SU-DHL-6 (cell line): ENCODE measurements around the gene SCFD2.
"Not testable (repeated sequence)": the region's sequence is repeated elsewhere in the genome, so short reads cannot be mapped to it uniquely, and the experiment has no call there.

Experiments used
- H2AFZ ChIP-seq: fragments of 200-600 bp; sonication (generic); 2 replicates; pipeline ENCODE4 v1.6.1; 2014; ENCODE audit warnings: low read depth, mild to moderate bottlenecking, moderate library complexity, mixed read lengths, antibody characterized with exemption, low read length; ENCODE audit not compliant: severe bottlenecking
- H3F3A ChIP-seq: fragments of 200-600 bp; shearing (Covaris generic); 2 replicates; pipeline ENCODE4 v1.6.0; 2016; ENCODE audit warnings: antibody characterized with exemption, mild to moderate bottlenecking; ENCODE audit not compliant: insufficient read depth
- H3K27ac ChIP-seq: fragments of 200-600 bp; sonication (generic); 2 replicates; pipeline ENCODE4 v1.5.1; 2016; ENCODE audit warnings: low read depth, mild to moderate bottlenecking, low read length, moderate library complexity, mixed read lengths
- H3K27me3 ChIP-seq: fragments of 200-600 bp; sonication (generic), shearing (Covaris generic); 2 replicates; pipeline ENCODE4 v1.6.0; 2014; ENCODE audit warnings: mild to moderate bottlenecking, low read length
- H3K36me3 ChIP-seq: fragments of 200-600 bp; sonication (generic); 2 replicates; pipeline ENCODE4 v1.6.1; 2014; ENCODE audit warnings: mild to moderate bottlenecking, low read length, mixed read lengths
- H3K4me2 ChIP-seq: fragments of 300-600, 200-600 bp; shearing (Covaris generic), sonication (generic); 2 replicates; pipeline ENCODE4 v1.6.0; 2014; ENCODE audit warnings: low read length, low read depth, mild to moderate bottlenecking; ENCODE audit not compliant: poor library complexity, severe bottlenecking
- H3K4me3 ChIP-seq: fragments of 200-600 bp; sonication (generic); 2 replicates; pipeline ENCODE4 v1.5.1; 2014; ENCODE audit warnings: antibody characterized with exemption, low read length, mild to moderate bottlenecking, mixed read lengths; ENCODE audit not compliant: insufficient read depth, poor library complexity, severe bottlenecking
- H3K79me2 ChIP-seq: fragments of 200-600 bp; sonication (generic); 2 replicates; pipeline ENCODE4 v1.6.1; 2014; ENCODE audit warnings: mild to moderate bottlenecking, low read length, moderate library complexity; ENCODE audit not compliant: insufficient read depth
- H3K9ac ChIP-seq: fragments of 200-600 bp; sonication (generic); 2 replicates; pipeline ENCODE4 v1.7.0; 2014; ENCODE audit warnings: mild to moderate bottlenecking, low read length
- H3K9me2 ChIP-seq: fragments of 200-600 bp; sonication (generic); replicated peaks from 2 replicates; pipeline ENCODE4 v1.6.1; 2014; ENCODE audit warnings: low read length; ENCODE audit not compliant: insufficient read depth
- H3K9me3 ChIP-seq: fragments of 200-600 bp; sonication (generic); 2 replicates; pipeline ENCODE4 v1.6.1; 2014; ENCODE audit warnings: low read length, mixed read lengths; ENCODE audit not compliant: insufficient read depth
- H4K20me1 ChIP-seq: fragments of 200-600 bp; sonication (generic); 2 replicates; pipeline ENCODE4 v1.6.1; 2014; ENCODE audit warnings: low read depth, mild to moderate bottlenecking, antibody characterized with exemption, low read length, moderate library complexity, mixed read lengths
- CTCF ChIP-seq: fragments of 200-600 bp; sonication (generic); IDR thresholded peaks from one replicate; pipeline ENCODE4 v1.5.1; 2017; ENCODE audit warnings: antibody characterized with exemption, mild to moderate bottlenecking, low read length, moderate library complexity; ENCODE audit not compliant: insufficient read depth, poor library complexity, severe bottlenecking
- EZH2phosphoT487 ChIP-seq: fragments of 200-600 bp; sonication (generic), shearing (Covaris generic); conservative IDR thresholded peaks from 2 replicates; pipeline ENCODE4 v1.6.1; 2018; ENCODE audit warnings: mild to moderate bottlenecking, antibody characterized with exemption, low read length, moderate library complexity, mixed read lengths

The SCFD2 gene

GRCh38 chr4:53274609-53275268 lies 91.1 kb downstream of the SCFD2 start:
- H3K9me2 ChIP-seq, result no peaks in the 10 kb centered on the region
- H2AFZ ChIP-seq, result no peak overlapping the region
- H3K79me2 ChIP-seq, result no peaks in the 10 kb centered on the region
- H3K4me2 ChIP-seq, result no peak overlapping the region
- no peaks in the 10 kb centered on the region for H3K27me3 ChIP-seq
- no peak overlapping the region for H3K9ac ChIP-seq
- no peak overlapping the region for H3K27ac ChIP-seq
- TF ChIP-seq EZH2phosphoT487 (no peak), CTCF (no peak)
- H3K36me3 ChIP-seq, result no peaks in the 10 kb centered on the region
- no peaks in the 10 kb centered on the region for H3F3A ChIP-seq
- H3K9me3 ChIP-seq, result no peaks in the 10 kb centered on the region
- no peak overlapping the region for H3K4me3 ChIP-seq
- no peaks in the 10 kb centered on the region for H4K20me1 ChIP-seq

GRCh38 chr4:53273726-53274125 lies 92.1 kb downstream of the SCFD2 start:
- Histone ChIP-seq H3K79me2 (no peaks in the 10 kb centered on the region), H3K4me3 (no peak overlapping the region), H3K4me2 (no peak overlapping the region), H3K36me3 (no peaks in the 10 kb centered on the region), H3K9me2 (no peaks in the 10 kb centered on the region), H3K9ac (no peak overlapping the region), H4K20me1 (no peaks in the 10 kb centered on the region), H3F3A (no peaks in the 10 kb centered on the region), H3K27me3 (no peaks in the 10 kb centered on the region), H3K9me3 (no peaks in the 10 kb centered on the region), H2AFZ (no peak overlapping the region), H3K27ac (no peak overlapping the region)
- TF ChIP-seq EZH2phosphoT487 (no peak), CTCF (no peak)

GRCh38 chr4:53267026-53267425 lies 98.8 kb downstream of the SCFD2 start:
- no peak overlapping the region for H3K4me3 ChIP-seq
- no peaks in the 10 kb centered on the region for H3K36me3 ChIP-seq
- H3K27ac ChIP-seq, result no peak overlapping the region
- no peaks in the 10 kb centered on the region for H3K27me3 ChIP-seq
- no peaks in the 10 kb centered on the region for H3K9me2 ChIP-seq
- TF ChIP-seq CTCF (no peak), EZH2phosphoT487 (no peak)
- no peaks in the 10 kb centered on the region for H3F3A ChIP-seq
- H3K79me2 ChIP-seq, result no peaks in the 10 kb centered on the region
- H4K20me1 ChIP-seq, result no peaks in the 10 kb centered on the region
- no peak overlapping the region for H3K4me2 ChIP-seq
- H3K9ac ChIP-seq, result no peak overlapping the region
- no peak overlapping the region for H2AFZ ChIP-seq
- no peaks in the 10 kb centered on the region for H3K9me3 ChIP-seq

- H3K9me3 ChIP-seq, H4K20me1 ChIP-seq, H3F3A ChIP-seq, H3K36me3 ChIP-seq, H3K4me3 ChIP-seq, H2AFZ ChIP-seq, H3K27ac ChIP-seq, H3K4me2 ChIP-seq, H3K79me2 ChIP-seq, H3K9me2 ChIP-seq, H3K9ac ChIP-seq, H3K27me3 ChIP-seq: not testable (repeated sequence)
These were observed 109.9 kb downstream of the SCFD2 start for GRCh38 chr4:53255986-53256385.
